Stimulated activated CD4-positive, alpha-beta T cell treated with anti-CD3 and anti-CD28 coated beads, Interleukin-2, amount 100 ng/mL, for 4 hours (primary cell): ENCODE results near the gene HNRNPH3.

Source experiments
- DNase-seq: peaks from one replicate; pipeline ENCODE4 v3.0.0-alpha.2; 2020; ENCODE audit warnings: low read depth

The HNRNPH3 gene

DNA sequence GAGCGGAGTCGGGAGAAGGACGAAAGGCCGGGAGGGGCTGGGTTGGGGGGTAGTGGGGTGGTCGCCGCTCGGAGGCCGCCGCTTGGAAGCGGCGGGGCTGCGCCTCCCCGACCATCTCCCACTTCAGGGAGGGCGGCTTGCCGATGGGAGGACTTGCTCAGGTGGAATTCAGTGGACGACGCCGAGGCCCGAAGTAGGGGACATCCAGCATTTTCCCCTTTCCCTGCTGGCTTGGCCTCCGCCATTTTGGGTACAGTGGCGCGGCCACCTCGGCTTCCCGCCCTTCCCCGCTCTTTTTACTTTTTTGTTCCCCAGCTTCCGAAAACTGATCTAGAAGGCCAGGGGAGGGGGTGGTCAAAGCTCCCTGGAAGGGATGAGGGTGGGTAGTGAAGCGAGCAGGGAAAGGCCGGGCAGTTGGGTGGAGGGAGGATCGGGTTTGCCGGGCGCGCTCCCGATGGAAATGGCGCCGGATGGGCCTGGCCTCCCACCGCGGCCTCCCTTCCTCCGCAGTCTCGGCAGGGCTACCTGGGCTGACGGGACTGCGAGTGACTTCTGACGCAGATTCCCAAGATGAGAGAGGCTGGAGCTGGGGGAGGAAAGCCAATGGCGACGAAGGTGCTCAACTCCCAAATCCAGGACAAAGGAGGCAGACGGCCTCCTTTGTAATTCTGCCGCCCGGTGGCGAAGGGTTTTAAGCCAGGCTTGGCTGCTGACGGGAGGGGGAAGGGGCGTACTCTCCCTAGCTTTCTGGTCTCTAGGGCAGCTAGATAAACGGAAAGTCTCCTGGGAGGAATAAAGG is 594 bp downstream of the HNRNPH3 start, which contains the start of gene PBLD:
PBLD (minus strand) TSS at position 670 of the 799 bp plus-strand sequence. CDS start 26,084 bp downstream, outside the sequence.
- peak; percentile 27 for DNase-seq

GRCh38 chr10:68333058-68333395 is 1.2 kb downstream of the HNRNPH3 start:
- DNase-seq, result no peak

DNA sequence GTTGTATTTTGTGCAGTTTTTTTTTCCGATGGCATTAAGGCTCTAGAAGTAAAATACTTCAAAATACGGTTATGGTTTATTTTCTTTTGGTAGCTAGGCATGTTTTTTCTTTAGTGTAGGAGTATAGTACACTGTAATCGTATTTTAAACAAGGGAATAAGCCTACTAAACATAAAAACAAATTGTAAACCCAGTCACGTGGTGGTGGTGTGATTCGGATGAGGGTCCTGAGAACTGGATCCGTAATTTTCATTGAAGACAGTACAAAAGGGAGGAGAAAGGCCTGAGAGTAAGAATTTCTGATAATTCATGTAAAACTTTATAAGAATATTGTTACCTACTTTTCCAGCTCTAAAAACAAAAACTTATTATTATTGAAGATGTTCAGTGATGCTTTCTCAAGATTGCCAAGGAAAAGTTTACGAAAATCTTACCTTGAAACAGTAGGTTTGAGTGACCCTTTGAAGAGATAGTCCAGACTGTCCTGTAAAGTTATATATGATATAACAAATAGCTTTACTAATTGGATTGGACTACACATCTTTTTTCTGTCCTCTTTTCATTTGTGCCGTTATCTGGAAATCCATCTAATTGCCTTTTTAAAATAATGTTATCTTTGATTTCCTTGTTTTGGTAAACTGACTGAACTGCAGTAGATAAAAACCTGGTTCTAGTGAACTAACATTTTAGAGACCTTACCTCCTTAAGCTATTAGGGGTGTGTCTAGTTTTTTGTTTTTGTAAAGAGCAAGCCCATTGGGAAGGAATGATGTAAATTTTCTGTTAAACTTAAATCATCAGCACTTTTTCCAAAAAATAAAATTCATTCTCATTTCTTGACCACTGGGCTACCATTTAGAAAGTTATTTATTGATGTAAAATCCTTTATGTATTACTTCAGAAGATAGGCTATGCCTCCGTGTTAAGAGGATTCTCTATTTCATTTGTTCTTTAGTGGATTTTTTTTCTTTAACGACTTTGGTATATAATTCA is 1.9 kb downstream of the HNRNPH3 start:
- DNase-seq, result no peak

DNA sequence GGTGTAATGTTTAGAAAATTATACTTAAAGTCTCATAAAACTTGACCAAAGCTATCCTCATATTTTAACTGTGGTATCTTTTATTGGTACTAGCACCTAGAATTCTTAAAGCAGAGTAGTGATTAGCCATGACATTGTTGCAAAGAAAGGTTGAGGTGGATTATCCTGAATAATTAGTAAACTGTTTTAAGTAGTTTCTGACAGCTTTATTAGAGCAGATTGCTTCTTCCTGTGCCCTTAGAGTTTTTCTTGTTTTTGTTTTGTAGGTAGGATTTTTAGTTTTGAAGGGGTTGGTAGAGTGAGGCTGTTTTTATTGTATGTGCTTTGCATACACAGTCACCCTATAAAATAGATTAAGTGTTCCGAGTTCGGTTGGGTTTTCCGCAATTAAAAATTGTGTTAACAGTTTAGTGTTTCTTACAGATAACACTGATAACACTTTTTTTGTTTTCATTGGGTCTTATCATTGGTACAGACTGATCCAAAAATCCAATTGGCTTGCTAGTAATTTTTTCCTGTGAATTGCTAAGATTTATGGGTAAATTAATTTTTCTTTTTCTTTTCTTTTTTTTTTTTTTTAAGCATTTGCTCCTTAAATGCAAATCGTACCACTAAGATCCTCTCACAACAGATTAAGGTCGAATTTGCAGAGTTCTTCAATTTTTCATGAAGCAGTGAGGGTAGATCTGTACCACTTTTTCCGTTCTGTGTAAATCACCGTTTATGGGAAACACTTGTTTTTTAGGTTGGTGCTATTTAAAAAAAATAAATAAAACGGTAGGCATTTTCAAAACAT is 3.0 kb downstream of the HNRNPH3 start:
- no peak for DNase-seq

DNA sequence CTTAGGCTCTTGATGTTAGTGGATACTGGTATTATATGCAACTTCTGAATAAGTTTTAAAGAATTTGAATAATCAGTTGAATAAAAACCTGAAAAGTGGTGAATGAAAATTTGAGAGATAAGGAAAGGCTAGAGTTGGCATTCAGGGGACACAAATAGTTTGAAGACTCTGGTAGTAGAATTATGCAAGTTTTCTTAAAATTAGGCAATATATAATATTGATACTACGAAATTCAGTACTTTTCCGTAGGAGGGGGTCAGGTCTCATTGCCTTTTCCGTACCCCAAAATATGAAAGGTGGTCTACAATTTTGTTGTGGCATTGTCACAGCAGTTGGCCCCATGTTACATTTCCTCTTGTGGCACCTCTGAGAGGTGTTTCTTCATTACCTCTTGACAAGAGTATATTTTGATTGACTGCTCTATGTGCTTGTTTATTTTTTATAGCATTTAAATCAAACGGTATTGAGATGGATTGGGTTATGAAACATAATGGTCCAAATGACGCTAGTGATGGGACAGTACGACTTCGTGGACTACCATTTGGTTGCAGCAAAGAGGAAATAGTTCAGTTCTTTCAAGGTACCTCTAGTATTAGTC is 5.0 kb downstream of the HNRNPH3 start:
- no peak for DNase-seq

DNA sequence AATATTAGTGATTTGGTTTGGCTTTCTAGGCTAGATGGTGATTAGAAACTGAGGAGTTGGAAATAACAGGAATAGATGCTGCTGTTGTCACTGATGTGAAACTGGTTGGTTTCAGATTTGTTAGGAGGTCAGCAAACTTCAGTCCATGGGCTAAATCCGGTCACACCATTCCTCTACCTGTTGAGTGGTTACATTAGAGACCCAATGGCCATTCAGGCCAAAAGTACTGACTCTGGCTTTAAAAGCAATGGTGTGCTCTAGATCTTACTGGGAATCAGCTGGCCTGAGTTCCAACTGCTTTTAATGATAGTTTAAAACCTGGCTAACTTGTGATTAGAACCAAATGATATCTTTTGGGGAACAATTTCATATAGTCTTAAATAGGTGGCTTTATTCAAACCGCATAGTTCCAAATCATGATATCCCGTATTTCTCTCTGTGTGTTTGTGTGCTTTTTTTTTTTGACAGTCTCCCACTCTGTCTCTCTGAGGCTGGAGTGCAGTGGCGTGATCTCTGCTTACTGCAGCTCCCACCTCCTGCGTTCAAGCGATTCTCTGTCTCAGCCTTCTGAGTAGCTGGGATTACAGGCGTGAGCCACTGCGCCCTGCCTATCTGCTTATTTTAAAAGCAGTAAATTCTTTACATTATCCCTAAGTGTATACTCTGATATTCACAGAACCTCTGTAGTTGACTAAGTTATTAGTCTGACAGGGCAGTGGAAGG is 8.7 kb downstream of the HNRNPH3 start:
- no peak for DNase-seq

DNA sequence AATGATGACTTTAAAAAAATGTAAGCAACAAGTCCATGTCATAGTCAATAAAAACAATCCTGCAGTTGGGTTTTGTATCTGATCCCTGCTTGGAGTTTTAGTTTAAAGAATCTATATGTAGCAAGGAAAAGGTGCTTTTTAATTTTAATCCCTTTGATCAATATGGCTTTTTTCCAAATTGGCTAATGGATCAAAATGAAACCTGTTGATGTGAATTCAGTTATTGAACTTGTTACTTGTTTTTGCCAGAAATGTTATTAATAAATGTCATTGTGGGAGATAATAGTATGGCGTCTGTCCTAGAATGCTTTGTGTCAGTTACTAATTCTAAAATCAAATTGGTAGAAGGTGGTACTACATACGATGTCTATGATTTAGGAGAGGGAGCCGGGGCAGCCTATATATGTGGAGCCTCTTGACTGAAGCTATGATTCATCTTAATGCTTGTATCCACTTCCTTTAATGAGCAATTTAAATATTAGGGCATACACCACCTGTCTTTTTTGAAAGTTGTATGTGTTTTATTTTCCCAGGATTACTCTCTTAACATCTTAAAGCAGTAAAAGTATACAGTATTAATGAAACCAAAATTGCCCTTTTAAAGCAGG is 11.1 kb downstream of the HNRNPH3 start:
- no peak for DNase-seq

GRCh38 chr10:68345621-68346020 is 13.8 kb downstream of the HNRNPH3 start:
- DNase-seq, result no peak

DNA sequence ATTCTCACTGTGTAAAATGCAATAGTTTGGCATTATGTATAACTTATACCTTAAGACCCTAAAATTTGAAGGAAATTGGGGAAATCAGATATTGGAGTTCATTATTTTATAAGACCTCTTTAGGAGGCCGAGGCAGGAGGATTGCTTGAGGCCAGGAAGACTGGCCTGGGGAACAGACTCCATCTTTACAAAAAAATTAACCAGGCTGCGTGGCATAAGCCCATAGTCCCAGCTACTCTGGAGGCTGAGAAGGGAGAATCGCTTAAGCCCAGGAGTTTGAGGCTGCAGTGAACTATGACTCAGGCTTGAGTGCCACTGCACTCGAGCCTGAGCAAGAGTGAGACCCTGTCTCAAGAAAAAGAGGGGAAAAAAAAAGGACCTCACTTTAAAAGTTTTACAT is 14.9 kb downstream of the HNRNPH3 start:
- no peak for DNase-seq

DNA sequence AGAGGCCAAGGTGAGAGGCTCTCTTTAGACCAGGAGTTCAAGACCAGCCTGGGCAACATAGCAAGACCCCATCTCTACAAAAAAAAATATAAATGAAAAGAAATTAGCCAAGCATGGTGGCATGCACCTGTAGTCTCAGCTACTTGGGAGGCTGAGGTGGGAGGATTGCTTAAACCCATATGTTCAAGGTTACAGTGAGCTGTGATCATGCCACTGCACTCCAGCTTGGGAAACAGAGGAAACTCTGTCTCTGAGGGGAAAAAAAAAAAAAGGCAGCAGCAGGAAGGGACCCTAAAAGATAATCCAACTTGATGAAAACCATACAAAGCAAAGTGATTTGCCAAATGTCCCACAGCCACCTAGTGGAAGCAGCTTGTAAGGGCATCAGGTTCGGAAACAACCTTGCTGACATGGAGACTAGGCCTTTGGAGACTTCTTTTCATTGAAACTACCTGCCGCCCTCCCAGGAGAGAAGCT is 16.4 kb downstream of the HNRNPH3 start:
- DNase-seq, result peak; percentile 21

GRCh38 chr10:68353537-68353936 is 21.7 kb downstream of the HNRNPH3 start:
- DNase-seq, result no peak

DNA sequence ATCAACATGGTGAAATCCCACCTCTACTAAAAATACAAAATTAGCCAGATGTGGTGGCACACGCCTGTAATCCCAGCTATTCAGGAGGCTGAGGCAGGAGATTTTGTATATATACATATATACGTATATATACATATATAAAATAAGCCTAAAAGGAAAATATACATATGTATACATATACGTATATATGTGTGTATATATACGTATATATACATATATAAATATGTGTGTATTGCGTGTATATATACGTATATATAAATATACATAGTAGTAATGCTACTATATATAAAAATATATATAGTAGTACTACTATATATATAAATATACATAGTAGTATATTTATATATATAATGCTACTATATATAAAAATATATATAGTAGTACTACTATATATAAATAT is 27.3 kb downstream of the HNRNPH3 start:
- no peak for DNase-seq

- DNase-seq, result no peak
Observed at GRCh38 chr10:68362590-68362989, 30.7 kb downstream of the HNRNPH3 start.

- DNase-seq, result no peak
Observed at GRCh38 chr10:68364101-68364886, 32.4 kb downstream of the HNRNPH3 start.

DNA sequence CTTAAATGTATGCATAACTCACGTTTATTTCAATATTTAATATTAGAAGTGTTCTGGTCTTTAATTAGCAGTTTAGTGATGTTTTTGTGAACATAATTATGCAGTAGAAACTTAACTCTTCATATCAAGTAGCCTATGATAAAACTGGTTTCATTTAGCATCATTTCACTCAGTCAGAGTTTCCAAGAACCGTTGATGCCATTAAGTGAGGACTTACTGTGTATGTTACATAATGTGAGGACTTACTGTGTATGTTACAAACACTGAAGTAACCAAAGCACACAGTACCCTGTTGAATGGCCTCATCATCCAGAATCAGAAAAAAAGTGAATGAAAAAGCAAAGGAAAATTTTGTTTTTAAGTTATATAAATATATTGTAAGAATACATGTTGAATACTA is 33.7 kb downstream of the HNRNPH3 start:
- no peak for DNase-seq

DNA sequence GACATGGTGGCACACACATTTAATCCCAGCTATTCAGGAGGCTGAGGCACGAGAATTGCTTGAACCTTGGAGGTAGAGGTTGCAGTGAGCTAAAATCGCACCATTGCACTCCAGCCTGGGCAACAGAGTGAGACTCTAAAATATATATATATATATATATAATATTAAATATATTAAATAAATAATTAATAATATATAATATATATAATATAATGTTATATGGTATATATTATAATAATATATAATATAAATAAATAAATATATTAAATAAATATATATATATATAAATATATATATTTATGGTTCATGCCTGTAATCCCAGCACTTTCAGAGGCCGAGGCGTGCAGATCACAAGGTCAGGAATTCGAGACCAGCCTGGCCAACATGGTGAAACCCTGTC is 34.7 kb downstream of the HNRNPH3 start:
- no peak for DNase-seq

DNA sequence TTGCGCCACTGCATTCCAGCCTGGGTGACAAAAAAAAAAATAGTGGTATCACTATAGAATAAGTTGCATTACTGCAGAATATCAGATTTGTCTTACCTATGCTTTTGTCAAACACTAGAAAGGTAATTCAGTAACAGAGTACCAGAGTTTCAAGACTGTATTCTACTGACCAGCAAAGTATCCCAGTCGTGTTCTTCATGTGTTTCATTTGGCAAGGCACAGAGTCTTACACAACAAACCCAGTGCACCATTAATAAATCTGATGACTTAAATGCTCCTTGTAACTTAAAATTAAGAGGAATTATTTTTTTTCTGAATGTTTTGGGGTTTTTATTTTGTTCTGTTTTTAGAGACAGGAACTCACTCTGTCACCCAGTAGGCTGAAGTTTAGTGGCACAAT is 35.3 kb downstream of the HNRNPH3 start:
- no peak for DNase-seq

- DNase-seq, result no peak
Observed at GRCh38 chr10:68371604-68372003, 39.7 kb downstream of the HNRNPH3 start.

GRCh38 chr10:68385740-68386139 is 53.9 kb downstream of the HNRNPH3 start:
- no peak for DNase-seq
